H1 (cell line): ENCODE measurements around the gene TOR1A. TPM values are rescaled to one million over a fixed set of nuclear protein-coding genes. Genes with fewer than 3 reads are reported as not detected.

Experiments
- CTCF ChIA-PET: fragments of 300-600 bp; sonication (Branson Sonifier 250); formaldehyde crosslinking; loops from one replicate; lab custom pipeline; 2021; ENCODE audit not compliant: partially characterized antibody; lab: Charles Lee
- POLR2A ChIA-PET: fragments of 300-600 bp; sonication (Branson Sonifier 250); formaldehyde crosslinking; loops from one replicate; lab custom pipeline; 2021; ENCODE audit warnings: inconsistent platforms; ENCODE audit not compliant: partially characterized antibody; lab: Charles Lee
- DNase-seq, 2 experiments: peaks; one replicate each; pipeline versions ENCODE4 v3.0.0 to v3.0.0-alpha.2; 2010 to 2022; ENCODE audit warnings: low spot score in 2 of 2, low read depth in 1 of 2, mixed read lengths in 1 of 2
- FAIRE-seq: peaks from 2 replicates; lab custom pipeline; 2011; peaks lifted over from hg19 to GRCh38; lab: Jason Lieb, UNC
- H2AFZ ChIP-seq: 2 replicates; pipeline ENCODE4 v1.8.1; 2012; ENCODE audit warnings: low read length, inconsistent platforms
- H2AK5ac ChIP-seq: 2 replicates; pipeline ENCODE4 v1.6.1; 2013; ENCODE audit warnings: low read depth, low read length
- H2BK120ac ChIP-seq: replicated peaks from 2 replicates; pipeline ENCODE3; 2013; ENCODE audit warnings: low read depth, low read length, inconsistent platforms
- H2BK12ac ChIP-seq: 2 replicates; pipeline ENCODE4 v1.6.1; 2013; ENCODE audit warnings: low read depth, low read length
- H2BK15ac ChIP-seq: 2 replicates; pipeline ENCODE4 v1.6.1; 2013; ENCODE audit warnings: low read length
- H2BK20ac ChIP-seq: 2 replicates; pipeline ENCODE4 v1.6.1; 2013; ENCODE audit warnings: low read length
- H2BK5ac ChIP-seq: 2 replicates; pipeline ENCODE4 v1.6.1; 2013; ENCODE audit warnings: low read depth, low read length
- H3K14ac ChIP-seq: 2 replicates; pipeline ENCODE4 v1.6.1; 2013; ENCODE audit warnings: inconsistent platforms; ENCODE audit not compliant: insufficient read length
- H3K18ac ChIP-seq: 2 replicates; pipeline ENCODE4 v1.6.1; 2013; ENCODE audit warnings: low read length; ENCODE audit errors: extremely low read depth
- H3K23ac ChIP-seq: 2 replicates; pipeline ENCODE4 v1.6.1; 2013; ENCODE audit warnings: inconsistent platforms; ENCODE audit not compliant: insufficient read length
- H3K23me2 ChIP-seq: 2 replicates; pipeline ENCODE4 v1.6.1; 2013; ENCODE audit warnings: low read depth, low read length
- H3K27ac ChIP-seq: 2 replicates; pipeline ENCODE4 v1.6.1; 2011; ENCODE audit warnings: low read depth, low read length, inconsistent platforms
- H3K27me3 ChIP-seq, 4 experiments: replicated peaks in 1 of 4; 1 replicate in 1 of 4; 2 replicates in 3 of 4; pipeline versions ENCODE4 v1.6.1 to v1.8.1; 2011 to 2013; ENCODE audit warnings: low read length in 3 of 4, mild to moderate bottlenecking in 3 of 4, inconsistent platforms in 2 of 4, mixed read lengths in 2 of 4, moderate library complexity in 1 of 4; ENCODE audit not compliant: control insufficient read depth in 3 of 4, insufficient read depth in 3 of 4; ENCODE audit errors: extremely low read depth in 1 of 4
- H3K36me3 ChIP-seq, 4 experiments: 2 replicates each; pipeline versions ENCODE4 v1.6.1 to v1.8.1; 2011 to 2013; ENCODE audit warnings: mild to moderate bottlenecking in 4 of 4, low read length in 3 of 4, moderate library complexity in 2 of 4, control low read depth in 1 of 4, inconsistent platforms in 1 of 4; ENCODE audit not compliant: insufficient read depth in 4 of 4, control insufficient read depth in 2 of 4
- H3K4ac ChIP-seq: replicated peaks from 2 replicates; pipeline ENCODE3; 2013; ENCODE audit warnings: low read length, low read depth, mixed read lengths, inconsistent platforms; ENCODE audit not compliant: insufficient read length
- H3K4me1 ChIP-seq, 4 experiments: replicated peaks in 1 of 4; 1 replicate in 1 of 4; 2 replicates in 3 of 4; pipeline versions ENCODE4 v1.6.1 to v1.8.1; 2011 to 2013; ENCODE audit warnings: low read length in 3 of 4, inconsistent platforms in 2 of 4, mixed read lengths in 1 of 4; ENCODE audit not compliant: insufficient read depth in 4 of 4, control insufficient read depth in 3 of 4
- H3K4me2 ChIP-seq, 2 experiments: 2 replicates each; pipeline versions ENCODE4 v1.6.1 to v1.8.1; 2011 to 2013; ENCODE audit warnings: low read depth in 2 of 2, low read length in 2 of 2, control low read depth in 1 of 2, inconsistent platforms in 1 of 2, mild to moderate bottlenecking in 1 of 2; ENCODE audit not compliant: insufficient read depth in 1 of 2
- H3K4me3 ChIP-seq, 4 experiments: fragments of 200-600, 300-600 bp in 1 of 4; sonication (generic), shearing (Covaris generic), sonication (Bioruptor Twin) in 1 of 4; 2 replicates each; pipeline versions ENCODE4 v1.5.1 to v1.8.1; 2011 to 2016; ENCODE audit warnings: low read length in 4 of 4, low read depth in 3 of 4, control low read depth in 2 of 4, inconsistent platforms in 2 of 4, mild to moderate bottlenecking in 2 of 4, mixed read lengths in 1 of 4, moderate library complexity in 1 of 4; ENCODE audit not compliant: insufficient read depth in 2 of 4; ENCODE audit errors: extremely low read depth in 1 of 4
- H3K56ac ChIP-seq: replicated peaks from 2 replicates; pipeline ENCODE3; 2013; ENCODE audit warnings: low read depth, mild to moderate bottlenecking, mixed read lengths, low read length, inconsistent platforms; ENCODE audit not compliant: insufficient read length
- H3K79me1 ChIP-seq: 2 replicates; pipeline ENCODE4 v1.6.1; 2013; ENCODE audit warnings: low read depth, low read length, control low read depth
- H3K79me2 ChIP-seq, 2 experiments: 2 replicates each; pipeline versions ENCODE4 v1.6.1 to v1.8.1; 2012 to 2013; ENCODE audit warnings: low read length in 2 of 2, mild to moderate bottlenecking in 2 of 2, inconsistent platforms in 1 of 2; ENCODE audit not compliant: insufficient read depth in 2 of 2, control insufficient read depth in 1 of 2
- H3K9ac ChIP-seq, 4 experiments: replicated peaks in 1 of 4; 1 replicate in 1 of 4; 2 replicates in 3 of 4; pipeline versions ENCODE4 v1.6.1 to v1.8.1; 2011 to 2013; ENCODE audit warnings: low read depth in 3 of 4, low read length in 3 of 4, control low read depth in 2 of 4, mild to moderate bottlenecking in 2 of 4, moderate library complexity in 2 of 4, inconsistent platforms in 1 of 4; ENCODE audit errors: extremely low read depth in 1 of 4
- H3K9me3 ChIP-seq, 2 experiments: 2 replicates each; pipeline versions ENCODE4 v1.6.1 to v1.8.1; 2012 to 2013; ENCODE audit warnings: mild to moderate bottlenecking in 2 of 2, moderate library complexity in 2 of 2, control low read depth in 1 of 2, inconsistent platforms in 1 of 2, low read depth in 1 of 2, low read length in 1 of 2, mixed read lengths in 1 of 2; ENCODE audit not compliant: insufficient read depth in 2 of 2
- H4K20me1 ChIP-seq, 2 experiments: replicated peaks in 1 of 2; 2 replicates each; pipeline versions ENCODE3 to v1.8.1; 2011 to 2013; ENCODE audit warnings: inconsistent platforms in 2 of 2, low read length in 2 of 2, mild to moderate bottlenecking in 1 of 2; ENCODE audit not compliant: insufficient read depth in 2 of 2, control insufficient read depth in 1 of 2
- H4K5ac ChIP-seq: 2 replicates; pipeline ENCODE4 v1.6.1; 2013; ENCODE audit warnings: low read length, low read depth, mixed read lengths, inconsistent platforms; ENCODE audit not compliant: insufficient read length
- H4K8ac ChIP-seq: 2 replicates; pipeline ENCODE4 v1.8.0; 2013; ENCODE audit warnings: mild to moderate bottlenecking, moderate library complexity, low read length, inconsistent platforms; ENCODE audit not compliant: insufficient read depth; ENCODE audit errors: extremely low read depth
- H4K91ac ChIP-seq: replicated peaks from 2 replicates; pipeline ENCODE3; 2013; ENCODE audit warnings: low read length, mixed read lengths, inconsistent platforms; ENCODE audit not compliant: insufficient read length
- CHD2 ChIP-seq: IDR thresholded peaks from 2 replicates; pipeline ENCODE4 v1.6.1; 2012; ENCODE audit warnings: low read length, improper control_type of control experiment
- CREB1 ChIP-seq: IDR thresholded peaks from 2 replicates; pipeline ENCODE4 v1.6.1; 2012; ENCODE audit warnings: inconsistent platforms
- EGR1 ChIP-seq: IDR thresholded peaks from 2 replicates; pipeline ENCODE4 v1.6.1; 2011; ENCODE audit warnings: low read depth, low read length, borderline replicate concordance
- GABPA ChIP-seq: IDR thresholded peaks from 2 replicates; pipeline ENCODE4 v1.6.1; 2011; ENCODE audit warnings: mild to moderate bottlenecking, low read length, moderate library complexity, borderline replicate concordance; ENCODE audit not compliant: insufficient read depth
- GTF2F1 ChIP-seq: IDR thresholded peaks from 2 replicates; pipeline ENCODE4 v1.6.1; 2012; ENCODE audit warnings: low read depth, low read length, improper control_type of control experiment, borderline replicate concordance
- HDAC6 ChIP-seq: IDR thresholded peaks from one replicate; pipeline ENCODE4 v1.7.1; 2012; ENCODE audit warnings: low read depth, mild to moderate bottlenecking, inconsistent platforms, low read length, moderate library complexity
- KDM1A ChIP-seq: fragments of 200-600, 300-600 bp; sonication (generic); IDR thresholded peaks from 2 replicates; pipeline ENCODE4 v1.7.1; 2016; ENCODE audit warnings: mild to moderate bottlenecking, low read length, borderline replicate concordance
- RBBP5 ChIP-seq: IDR thresholded peaks from 2 replicates; pipeline ENCODE4 v1.7.1; 2012; ENCODE audit warnings: low read depth, mild to moderate bottlenecking, inconsistent platforms, low read length, moderate library complexity, borderline replicate concordance
- RXRA ChIP-seq: IDR thresholded peaks from 2 replicates; pipeline ENCODE4 v1.6.1; 2011; ENCODE audit warnings: low read depth, mild to moderate bottlenecking, low read length, moderate library complexity; ENCODE audit not compliant: insufficient read depth
- SIX5 ChIP-seq: IDR thresholded peaks from 2 replicates; pipeline ENCODE4 v1.6.1; 2011; ENCODE audit warnings: mild to moderate bottlenecking, low read depth, low read length
- SP2 ChIP-seq: IDR thresholded peaks from 2 replicates; pipeline ENCODE4 v1.6.1; 2012; ENCODE audit warnings: mild to moderate bottlenecking, low read length, inconsistent platforms
- SUZ12 ChIP-seq: fragments of 200-600 bp; sonication (generic); IDR thresholded peaks from 2 replicates; pipeline ENCODE4 v1.6.1; 2012; ENCODE audit warnings: mild to moderate bottlenecking, inconsistent platforms, low read length, moderate library complexity, mixed read lengths
- TBP ChIP-seq: IDR thresholded peaks from 2 replicates; pipeline ENCODE4 v1.6.1; 2011; ENCODE audit warnings: low read depth, low read length, improper control_type of control experiment
- USF2 ChIP-seq: IDR thresholded peaks from 2 replicates; pipeline ENCODE4 v1.6.1; 2011; ENCODE audit warnings: low read length, improper control_type of control experiment
- WGBS, 2 experiments: shearing (Covaris generic) in 1 of 2; methylation state at CpG; one replicate each; pipeline versions ENCODE4 v1.1.6 to v1.1.7; 2013 to 2015; ENCODE audit warnings: low lambda C conversion rate in 2 of 2, mixed read lengths in 2 of 2, inconsistent platforms in 1 of 2, low coverage in 1 of 2, missing lambda C conversion rate in 1 of 2; ENCODE audit not compliant: insufficient replicate concordance in 2 of 2, insufficient coverage in 1 of 2, insufficient read length in 1 of 2; ENCODE audit errors: extremely low coverage in 1 of 2, missing lambda C conversion rate in 1 of 2; 5-methylcytosine and 5-hydroxymethylcytosine counted together
- polyA plus RNA-seq, 7 experiments: library from polyadenylated mRNA; depleted of rRNA in 3 of 7; stranded (reverse) in 5 of 7; unstranded in 2 of 7; fragments of >200 nt in 5 of 7; fragments of 200-250 nt in 2 of 7; gene quantifications; 1 replicate in 5 of 7; 2 replicates in 1 of 7; 4 replicates in 1 of 7; pipeline versions ENCODE4 v1.2.1 to v1.2.3, GENCODE V29; 2011 to 2013; ENCODE audit warnings: missing spikeins in 2 of 7, mixed read lengths in 2 of 7
- total RNA-seq: library from RNA; stranded (reverse); fragmentation: NEBNext Ultra II Directional; extraction: Animal tissue kit (Norgen Biotek cat#: 25700); gene quantifications from 2 replicates; pipeline ENCODE4 v1.2.1, GENCODE V29; 2021

The TOR1A gene
- total and polyA plus RNA-seq, 2 of the 8 experiments (the other 6 are each of a cell fraction or from before 2014, with no cell fraction given), result 37.6 to 46.7 TPM

- Histone ChIP-seq H3K18ac (no peak overlapping the region), H2AK5ac (no peak overlapping the region), H3K4me1 (peaks cover 0 to 5% (median 2%) of the 10 kb centered on the region in 4 experiments; a peak in 5 of 7 replicates), H2BK120ac (no peak overlapping the region), H3K27me3 (no peaks in the 10 kb centered on the region), H2BK15ac (no peak overlapping the region), H3K23me2 (peaks cover 6% of the 10 kb centered on the region; the same call in 1 of the 2 replicates), H3K9ac (no peak overlapping the region), H4K8ac (no peak overlapping the region), H3K36me3 (peaks cover 0 to 20% (median under 1%) of the 10 kb centered on the region in 4 experiments; a peak in 5 of 8 replicates)
- no peak for DNase-seq
- CTCF ChIA-PET, result no interaction called here
- 92% methylated on average over 4 of the region's 4 CpGs; no CpG with 5 or more reads in 1 of the 2 experiments for WGBS, 2 experiments
- no peak for TF ChIP-seq SP2
- no peak for TF ChIP-seq EGR1
- no peak for TF ChIP-seq RBBP5
- TF ChIP-seq KDM1A, result no peak
- no peak for TF ChIP-seq CHD2
- TF ChIP-seq GTF2F1, result no peak
- TF ChIP-seq TBP, result no peak
- no peak for TF ChIP-seq RXRA
- TF ChIP-seq CREB1, result no peak
- TF ChIP-seq SIX5, result no peak
- no peak for TF ChIP-seq GABPA
- TF ChIP-seq SUZ12, result no peak
- TF ChIP-seq USF2, result no peak
- TF ChIP-seq HDAC6, result no peak
- TF ChIP-seq, all 59 proteins: peak for 0
- Histone ChIP-seq H3K9me3 (no peaks in the 10 kb centered on the region), H3K4ac (no peak overlapping the region), H4K91ac (no peak overlapping the region), H4K5ac (no peak overlapping the region), H3K4me3 (no peak overlapping the region), H2AFZ (no peak overlapping the region), H4K20me1 (peaks cover 0 to 12% of the 10 kb centered on the region in 2 experiments), H3K79me2 (peaks cover 0 to 6% of the 10 kb centered on the region in 2 experiments; a peak in 2 of 4 replicates), H3K23ac (no peak overlapping the region), H3K79me1 (peaks cover 6% of the 10 kb centered on the region), H2BK20ac (no peak overlapping the region), H3K27ac (no peak overlapping the region), H3K4me2 (no peak overlapping the region), H2BK5ac (no peak overlapping the region), H3K14ac (no peak overlapping the region), H3K56ac (no peak overlapping the region), H2BK12ac (no peak overlapping the region)
- FAIRE-seq, result no peak
- POLR2A ChIA-PET, result interaction anchor here (1.2 kb wide), 1 partner anchor 13 kb away, joined by 5 read pairs; no protein-coding TSS in a partner anchor
Observed at GRCh38 chr9:129806061-129806460, 17.9 kb downstream of the TOR1A start.
